GM12874 (cell line): ENCODE data around the gene FIGLA.

Experiments used
- CTCF ChIP-seq: IDR thresholded peaks from 2 replicates; pipeline ENCODE4 v1.5.1; 2011; ENCODE audit warnings: low read depth, mild to moderate bottlenecking, control low read depth, low read length, moderate library complexity; ENCODE audit not compliant: insufficient read depth

FIGLA gene

GRCh38 chr2:70769450-70769849, 21.0 kb downstream of the FIGLA start:
- TF ChIP-seq CTCF: no peak

DNA sequence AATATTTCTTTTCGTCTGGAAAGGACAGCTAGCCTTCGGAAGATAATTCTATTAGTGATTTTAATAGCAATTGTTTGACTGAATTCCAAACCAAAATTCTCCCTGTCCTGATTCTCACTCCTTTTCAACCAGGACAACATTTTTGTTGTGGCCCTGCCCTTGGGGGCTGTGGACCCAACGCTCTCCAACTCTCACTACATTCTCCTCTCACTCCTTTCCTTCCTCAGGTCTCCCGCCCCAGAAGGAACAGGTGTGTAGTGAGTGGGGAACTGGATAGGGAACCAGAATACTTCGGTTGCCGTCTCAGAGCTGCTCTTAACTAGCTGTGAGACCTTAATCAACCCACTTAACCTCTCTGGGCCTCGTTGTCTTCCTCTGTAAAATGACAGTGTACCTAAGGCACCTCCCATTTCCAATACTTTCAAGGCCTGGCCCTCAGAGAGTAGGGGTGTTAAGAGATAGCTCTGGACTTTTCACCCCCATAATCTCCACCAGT, 21.8 kb downstream of the FIGLA start:
- TF ChIP-seq CTCF: no peak

DNA sequence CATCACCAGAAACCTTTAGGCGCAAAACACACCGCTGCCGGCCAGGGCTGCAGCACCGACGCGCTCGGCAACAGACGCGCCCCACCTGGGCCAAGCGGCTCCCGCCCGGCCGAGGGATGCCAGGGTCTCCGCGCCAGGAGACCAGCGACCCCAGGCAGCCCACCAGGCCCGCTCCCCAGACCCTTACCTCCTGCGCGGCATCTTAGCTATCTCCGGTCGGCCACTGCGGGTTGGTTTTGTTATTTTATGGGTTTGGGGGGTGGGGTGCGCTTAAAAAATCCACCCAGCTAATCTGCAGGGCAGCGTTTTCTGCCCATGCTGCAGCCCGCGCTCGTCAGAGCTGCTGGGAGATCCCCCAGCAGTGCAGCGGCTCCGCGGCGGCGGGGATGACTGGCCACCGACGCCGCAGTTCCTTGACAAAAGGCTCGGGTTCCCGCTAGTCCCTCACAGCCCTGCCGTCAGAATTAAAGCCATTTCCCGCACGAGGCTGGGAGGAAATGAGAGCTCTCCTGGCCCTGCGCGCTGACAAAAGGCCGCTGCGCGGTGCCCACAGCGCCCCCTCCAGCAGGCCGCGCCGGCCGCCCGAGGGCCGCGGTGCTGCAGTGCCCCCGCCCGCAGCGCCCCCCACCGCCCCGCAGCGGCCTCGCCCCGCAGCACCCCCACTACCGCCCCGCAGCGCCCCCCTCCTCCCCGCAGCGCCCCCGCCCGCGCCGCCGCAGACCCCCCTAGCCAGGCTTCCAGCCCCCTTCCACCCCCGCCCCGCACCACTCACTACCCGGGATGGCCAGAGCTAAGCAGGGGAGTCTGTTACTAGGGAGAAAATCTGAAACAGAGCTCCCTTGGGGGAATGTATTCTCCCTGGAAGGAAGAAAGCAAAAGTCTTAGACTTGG, 22.5 kb downstream of the FIGLA start, which contains the start of gene ADD2:
TSS of gene ADD2 (minus strand) at position 502 of the 891 bp plus-strand sequence. CDS start 61,792 bp downstream, outside the sequence.
- TF ChIP-seq CTCF: 0 out of 2 replicates have a peak, but pooled peaks have one; percentile 0

GRCh38 chr2:70767079-70767698, 23.3 kb downstream of the FIGLA start:
- no peak for TF ChIP-seq CTCF

GRCh38 chr2:70766357-70767078, 23.9 kb downstream of the FIGLA start:
- TF ChIP-seq CTCF: no peak

- no peak for TF ChIP-seq CTCF
Observed at GRCh38 chr2:70765507-70765906, 24.9 kb downstream of the FIGLA start.

DNA sequence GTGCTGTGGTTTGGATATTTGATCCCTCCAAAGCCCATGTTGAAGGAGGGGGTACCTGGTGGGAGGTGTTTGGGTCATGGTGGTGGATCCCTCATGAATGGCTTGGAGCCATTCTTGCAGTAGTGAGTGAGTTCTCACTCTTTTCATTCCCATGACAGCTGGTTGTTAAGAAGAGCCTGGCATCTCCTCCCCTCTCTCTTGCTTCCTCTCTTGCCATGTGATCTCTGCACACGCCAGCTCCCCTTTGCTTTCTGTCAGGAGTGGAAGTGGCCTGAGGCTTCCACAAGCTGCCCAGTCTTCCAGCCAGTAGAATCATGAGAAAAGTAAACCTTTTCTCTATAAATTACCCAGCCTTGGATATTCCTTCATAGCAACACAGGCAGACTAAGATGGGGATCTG, 31.0 kb downstream of the FIGLA start:
- no peak for TF ChIP-seq CTCF
